HepG2 (cell line): ENCODE measurements around the gene DNMBP. TPM values are rescaled to one million over a fixed set of nuclear protein-coding genes. Genes with fewer than 3 reads are reported as not detected.

ENCODE experiments used
- ATAC-seq: fragments of 200-7000 bp; cut with Tn5 transposase; 3 replicates; pipeline ENCODE4 v1.9.1; 2020; ENCODE audit warnings: mild to moderate bottlenecking, moderate library complexity
- BruUV-seq: library from RNA; stranded (reverse); fragments of 400-500 nt; replicated peaks from 2 replicates; lab custom pipeline; 2021; lab: Mats Ljungman, UMichigan
- CTCF ChIA-PET: fragments of 300-600 bp; formaldehyde crosslinking; extraction: SDS; loops from one replicate; lab custom pipeline; 2021; ENCODE audit warnings: low total read pairs, inconsistent platforms, low intra/inter-chr PET ratio; lab: Yijun Ruan, JAX
- POLR2A ChIA-PET: fragments of 350-600 bp; sonication (Branson Sonifier 250); formaldehyde crosslinking; loops from one replicate; lab custom pipeline; 2020; ENCODE audit warnings: antibody characterized with exemption, inconsistent platforms; lab: Yijun Ruan, JAX
- DNase-seq: peaks from one replicate; pipeline ENCODE4 v3.0.0-alpha.2; 2015; ENCODE audit warnings: low spot score
- FAIRE-seq: peaks from 3 replicates; lab custom pipeline; 2011; peaks lifted over from hg19 to GRCh38; lab: Jason Lieb, UNC
- H2AFZ ChIP-seq: one replicate; pipeline ENCODE4 v1.6.1; 2011; ENCODE audit warnings: low read length, inconsistent platforms
- H3K27ac ChIP-seq: fragments of 300-600 bp; 3 replicates; pipeline ENCODE4 v1.8.0; 2011; ENCODE audit warnings: mixed run types, mild to moderate bottlenecking, mixed read lengths, low read length, inconsistent platforms; ENCODE audit not compliant: insufficient read depth; ENCODE audit errors: extremely low read length
- H3K27me3 ChIP-seq, 2 experiments: fragments of 200-600 bp in 1 of 2; 2 replicates in 1 of 2; 3 replicates in 1 of 2; pipeline versions ENCODE4 v1.6.0 to v1.8.0; 2011; ENCODE audit warnings: low read length in 2 of 2, mild to moderate bottlenecking in 2 of 2, moderate library complexity in 2 of 2, inconsistent platforms in 1 of 2; ENCODE audit not compliant: insufficient read depth in 2 of 2, control insufficient read depth in 1 of 2
- H3K36me3 ChIP-seq, 2 experiments: fragments of 200-600 bp in 1 of 2; replicated peaks in 1 of 2; 2 replicates in 1 of 2; 3 replicates in 1 of 2; pipeline versions ENCODE4 v1.5.1 to v1.8.0; 2011; ENCODE audit warnings: low read length in 2 of 2, inconsistent platforms in 1 of 2; ENCODE audit not compliant: insufficient read depth in 2 of 2, control insufficient read depth in 1 of 2
- H3K4me1 ChIP-seq: 2 replicates; pipeline ENCODE4 v1.5.1; 2012; ENCODE audit warnings: low read length, inconsistent platforms; ENCODE audit not compliant: insufficient read depth
- H3K4me2 ChIP-seq: 2 replicates; pipeline ENCODE4 v1.6.0; 2011; ENCODE audit warnings: low read depth, low read length, inconsistent platforms
- H3K4me3 ChIP-seq, 3 experiments: fragments of 200-600 bp in 1 of 3; sonication (generic), shearing (Covaris generic) in 1 of 3; replicated peaks in 1 of 3; 2 replicates each; pipeline ENCODE4 v1.5.1; 2011 to 2016; ENCODE audit warnings: low read length in 3 of 3, inconsistent platforms in 2 of 3, low read depth in 2 of 3, mild to moderate bottlenecking in 2 of 3, control low read depth in 1 of 3, mixed read lengths in 1 of 3; ENCODE audit not compliant: insufficient read depth in 1 of 3
- H3K79me2 ChIP-seq: one replicate; pipeline ENCODE4 v1.6.1; 2011; ENCODE audit warnings: low read length, inconsistent platforms; ENCODE audit not compliant: insufficient read depth
- H3K9ac ChIP-seq: 2 replicates; pipeline ENCODE4 v1.6.0; 2011; ENCODE audit warnings: mild to moderate bottlenecking, low read depth, low read length, inconsistent platforms; ENCODE audit not compliant: insufficient read depth
- H3K9me3 ChIP-seq: 2 replicates; pipeline ENCODE4 v1.5.1; 2012; ENCODE audit warnings: mild to moderate bottlenecking, low read length
- H4K20me1 ChIP-seq: 2 replicates; pipeline ENCODE4 v1.6.0; 2011; ENCODE audit warnings: inconsistent platforms, mild to moderate bottlenecking, low read length, moderate library complexity; ENCODE audit not compliant: insufficient read depth
- CBFB ChIP-seq: sonication (generic); formaldehyde crosslinking; IDR thresholded peaks from 2 replicates; pipeline ENCODE4 v1.4.0; 2020; ENCODE audit warnings: missing genetic modification reagents
- CCDC6 ChIP-seq: sonication (generic); formaldehyde crosslinking; IDR thresholded peaks from 2 replicates; pipeline ENCODE4 v1.8.1; 2022; ENCODE audit warnings: mild to moderate bottlenecking, missing genetic modification reagents, moderate library complexity
- ELF1 ChIP-seq: sonication (generic); formaldehyde crosslinking; IDR thresholded peaks from 2 replicates; pipeline ENCODE4 v1.4.0; 2020; ENCODE audit warnings: missing genetic modification reagents
- FIP1L1 ChIP-seq: fragments of 200-400 bp; formaldehyde crosslinking; IDR thresholded peaks from 2 replicates; pipeline ENCODE4 v1.6.1; 2018; ENCODE audit warnings: low read depth, mild to moderate bottlenecking, low read length, moderate library complexity, borderline replicate concordance; ENCODE audit not compliant: insufficient read depth
- FOXP1 ChIP-seq, 2 experiments: fragments of 450-650 bp in 1 of 2; IDR thresholded peaks; 2 replicates each; pipeline ENCODE4 v1.6.1; 2017 to 2018; ENCODE audit warnings: antibody characterized with exemption in 1 of 2
- HNRNPH1 ChIP-seq: fragments of 200-400 bp; formaldehyde crosslinking; optimal IDR thresholded peaks from 2 replicates; pipeline ENCODE3; 2017; ENCODE audit warnings: mild to moderate bottlenecking, low read depth, low read length
- MLXIP ChIP-seq: sonication (generic); formaldehyde crosslinking; IDR thresholded peaks from 2 replicates; pipeline ENCODE4 v1.9.0; 2021; ENCODE audit warnings: missing genetic modification reagents, borderline replicate concordance
- MTF1 ChIP-seq: sonication (generic); formaldehyde crosslinking; IDR thresholded peaks from 2 replicates; pipeline ENCODE4 v1.5.0; 2020; ENCODE audit warnings: missing genetic modification reagents
- TAF15 ChIP-seq: fragments of 200-400 bp; formaldehyde crosslinking; IDR thresholded peaks from one replicate; pipeline ENCODE4 v1.6.1; 2018; ENCODE audit warnings: mild to moderate bottlenecking, low read depth, low read length; ENCODE audit not compliant: poor library complexity, severe bottlenecking
- WGBS: methylation state at CpG from one replicate; pipeline ENCODE4 v1.1.6; 2017; ENCODE audit warnings: low lambda C conversion rate; 5-methylcytosine and 5-hydroxymethylcytosine counted together
- in situ Hi-C: cut with HindIII; loops from 2 replicates; pipeline ENCODE4 v1.10.0; 2017; ENCODE audit warnings: low pct_unique_long_range_greater_than_20kb; ENCODE audit not compliant: extremely low pct_ligation_motif_present
- intact Hi-C: fragments of 100-400 bp; cut with micrococcal nuclease; formaldehyde crosslinking; loops from one replicate; pipeline ENCODE4 v1.10.0; 2022; ENCODE audit not compliant: unreplicated experiment
- polyA plus RNA-seq, 8 experiments: library from polyadenylated mRNA; depleted of rRNA in 3 of 8; stranded (reverse) in 7 of 8; unstranded in 1 of 8; fragments of >200 nt; fragmentation: Illumina TruSeq in 4 of 8; extraction: Trizol in 4 of 8; gene quantifications; 2 replicates each; pipeline versions ENCODE4 v1.2.1 to v1.2.3, GENCODE V29; 2011 to 2016; ENCODE audit warnings: low read depth in 4 of 8, missing spikeins in 1 of 8, mixed read lengths in 1 of 8; ENCODE audit not compliant: insufficient read depth in 1 of 8
- total RNA-seq, 5 experiments: library from RNA; depleted of rRNA; stranded (reverse); fragments of >200 nt; fragmentation: Illumina TruSeq; extraction: Trizol; gene quantifications; 2 replicates each; pipeline ENCODE4 v1.2.3, GENCODE V29; 2016; ENCODE audit warnings: low read depth in 1 of 5
- TF ChIP-seq, protein P1 (sequence below): sonication (generic); formaldehyde crosslinking; IDR thresholded peaks from 2 replicates; pipeline ENCODE4 v1.4.0; 2020; ENCODE audit warnings: mild to moderate bottlenecking, missing genetic modification reagents, borderline replicate concordance

The DNMBP gene
- total and polyA plus RNA-seq, 2 of the 13 experiments (the other 11 are each of a cell fraction or from before 2014, with no cell fraction given) = 3.6 to 6.3 TPM

GRCh38 chr10:99916776-99917175, 93.0 kb downstream of the DNMBP start:
- no peak for ATAC-seq
- no peak overlapping the region for H3K9ac ChIP-seq
- no peak for DNase-seq
- intact Hi-C loops (no loop called here), in situ Hi-C loops (no loop called here)
- H3K4me1 ChIP-seq = peaks cover 13% of the 10 kb centered on the region
- H3K36me3 ChIP-seq = 0 out of 5 replicates have a peak, but pooled peaks cover 5 to 7% of the 10 kb centered on the region in 2 experiments
- TF ChIP-seq MTF1 (CRISPR knock-in tag) (no peak), CCDC6 (CRISPR knock-in tag) (no peak), HNRNPH1 (no peak), CBFB (CRISPR knock-in tag) (no peak), ELF1 (CRISPR knock-in tag) (no peak), FIP1L1 (no peak), FOXP1 (IDR thresholded peaks at IDR 0.05) (no peak), FOXP1 (CRISPR knock-in tag; IDR thresholded peaks at IDR 0.05) (no peak), TAF15 (no peak), MLXIP (CRISPR knock-in tag) (no peak)
- TF ChIP-seq, protein P1, sequence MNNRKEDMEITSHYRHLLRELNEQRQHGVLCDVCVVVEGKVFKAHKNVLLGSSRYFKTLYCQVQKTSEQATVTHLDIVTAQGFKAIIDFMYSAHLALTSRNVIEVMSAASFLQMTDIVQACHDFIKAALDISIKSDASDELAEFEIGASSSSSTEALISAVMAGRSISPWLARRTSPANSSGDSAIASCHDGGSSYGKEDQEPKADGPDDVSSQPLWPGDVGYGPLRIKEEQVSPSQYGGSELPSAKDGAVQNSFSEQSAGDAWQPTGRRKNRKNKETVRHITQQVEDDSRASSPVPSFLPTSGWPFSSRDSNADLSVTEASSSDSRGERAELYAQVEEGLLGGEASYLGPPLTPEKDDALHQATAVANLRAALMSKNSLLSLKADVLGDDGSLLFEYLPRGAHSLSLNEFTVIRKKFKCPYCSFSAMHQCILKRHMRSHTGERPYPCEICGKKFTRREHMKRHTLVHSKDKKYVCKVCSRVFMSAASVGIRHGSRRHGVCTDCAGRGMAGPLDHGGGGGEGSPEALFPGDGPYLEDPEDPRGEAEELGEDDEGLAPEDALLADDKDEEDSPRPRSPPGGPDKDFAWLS = no peak
- CTCF ChIA-PET = no interaction called here
- no TSS peak for BruUV-seq
- no peak overlapping the region for H2AFZ ChIP-seq
- no peak overlapping the region for H3K27ac ChIP-seq
- no peaks in the 10 kb centered on the region for H3K27me3 ChIP-seq
- no peak overlapping the region for H3K4me3 ChIP-seq
- POLR2A ChIA-PET = interaction anchor here (1.8 kb wide), 1 partner anchor 11 kb away, joined by 6 read pairs; no protein-coding TSS in a partner anchor
- FAIRE-seq = no peak
- no peak overlapping the region for H3K4me2 ChIP-seq
- 95% methylated on average over 5 of the region's 5 CpGs for WGBS
- no peaks in the 10 kb centered on the region for H3K79me2 ChIP-seq
- H4K20me1 ChIP-seq = no peaks in the 10 kb centered on the region
- no peaks in the 10 kb centered on the region for H3K9me3 ChIP-seq
